Measurements from ENCODE around the gene PAM.

GRCh38 chr5:102991802-102992201 lies 236.7 kb downstream of the PAM start:
- TF ChIP-seq GATA2 (IDR thresholded peaks at IDR 0.05; ENCODE audit: low read depth, low read length): no peak
- TF ChIP-seq GATA3 (IDR thresholded peaks at IDR 0.05; ENCODE audit: low read depth, low read length): no peak
